NB4 (cell line): ENCODE data around the gene CD7.

Source experiments
- CTCF ChIP-seq: IDR thresholded peaks from one replicate; pipeline ENCODE4 v1.5.1; 2012; ENCODE audit warnings: low read depth, low read length
- MAX ChIP-seq: IDR thresholded peaks from 2 replicates; pipeline ENCODE4 v1.6.1; 2011; ENCODE audit warnings: low read depth, low read length

- TF ChIP-seq CTCF (no peak), MAX (no peak)
Observed at GRCh38 chr17:82330322-82331239, 13.2 kb upstream of the CD7 start.
